Mesodermal cell (in vitro differentiated cells): ENCODE measurements around the gene RNU11.
"Not testable (repeated sequence)": the region's sequence is repeated elsewhere in the genome, so short reads cannot be mapped to it uniquely, and the experiment has no call there.

Experiments
- H3K27ac ChIP-seq: 2 replicates; pipeline ENCODE4 v1.7.0; 2013; ENCODE audit warnings: mild to moderate bottlenecking, low read depth, low read length, moderate library complexity; ENCODE audit not compliant: severe bottlenecking
- H3K36me3 ChIP-seq: 2 replicates; pipeline ENCODE4 v1.7.1; 2013; ENCODE audit warnings: mild to moderate bottlenecking, low read length, moderate library complexity; ENCODE audit not compliant: control insufficient read depth, insufficient read depth
- H3K4me1 ChIP-seq: one replicate; pipeline ENCODE4 v1.7.1; 2013; ENCODE audit warnings: mild to moderate bottlenecking, low read length; ENCODE audit not compliant: insufficient read depth, control insufficient read depth, poor library complexity, severe bottlenecking
- H3K4me3 ChIP-seq: 2 replicates; pipeline ENCODE4 v1.7.0; 2013; ENCODE audit warnings: low read length, control low read depth, mild to moderate bottlenecking; ENCODE audit not compliant: insufficient read depth, poor library complexity, severe bottlenecking; ENCODE audit errors: extremely low read depth
- H3K9me3 ChIP-seq: 2 replicates; pipeline ENCODE4 v1.7.1; 2013; ENCODE audit warnings: mild to moderate bottlenecking, low read length, moderate library complexity; ENCODE audit not compliant: control insufficient read depth
- WGBS, 2 experiments: methylation state at CpG; one replicate each; pipeline ENCODE4 v1.1.5; 2013; ENCODE audit warnings: missing lambda C conversion rate in 2 of 2; ENCODE audit not compliant: insufficient coverage in 2 of 2; 5-methylcytosine and 5-hydroxymethylcytosine counted together

Gene RNU11

DNA sequence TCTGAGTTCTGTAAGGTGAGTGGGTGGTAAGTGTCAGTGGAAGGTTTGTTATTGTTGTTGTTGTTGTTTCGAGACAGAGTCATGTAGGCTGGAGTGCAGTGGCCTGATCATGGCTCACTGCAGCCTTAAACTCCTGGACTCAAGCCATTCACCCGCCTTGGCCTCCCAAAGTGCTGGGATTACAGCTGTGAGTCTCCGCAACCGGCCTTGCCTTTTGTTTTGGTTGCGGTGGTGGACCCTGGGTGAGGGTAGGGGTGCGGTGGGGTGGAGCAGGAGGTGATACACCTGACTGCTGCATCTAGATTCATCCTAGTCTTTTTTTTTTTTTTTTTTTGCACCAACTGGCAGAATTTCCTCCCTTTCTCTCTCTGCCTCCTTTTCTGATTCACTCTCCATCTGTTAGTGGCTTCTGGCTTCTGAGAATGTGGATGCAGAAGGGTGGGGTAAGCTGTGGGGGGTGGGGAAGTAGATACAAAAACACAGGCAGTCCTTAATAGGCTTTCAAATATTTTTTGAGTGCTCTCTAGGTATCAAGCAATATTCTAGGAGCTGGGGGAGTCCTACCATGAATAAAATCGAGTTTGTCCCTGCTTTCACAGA, 15.6 kb downstream of the RNU11 start:
- H3K27ac ChIP-seq = peak overlapping the region; percentile 10

DNA sequence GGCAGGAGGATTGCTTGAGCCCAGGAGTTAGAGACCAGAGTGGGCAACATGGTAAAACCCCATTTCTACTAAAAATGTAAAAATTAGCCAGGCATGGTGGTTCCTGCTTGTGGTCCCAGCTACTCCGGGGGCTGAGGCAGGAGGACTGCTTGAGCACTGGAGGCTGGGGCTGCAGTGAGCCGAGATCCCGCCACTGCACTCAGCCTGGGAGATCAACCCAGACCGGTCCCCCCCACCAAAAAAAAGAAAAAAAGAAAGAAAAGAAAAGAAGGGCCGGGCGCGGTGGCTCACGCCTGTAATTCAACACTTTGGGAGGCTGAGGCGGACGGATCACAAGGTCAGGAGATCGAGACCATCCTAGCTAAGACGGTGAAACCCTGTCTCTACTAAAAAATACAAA, 18.4 kb downstream of the RNU11 start:
- 93% methylated on average over 11 of the region's 12 CpGs; no CpG with 5 or more reads in 1 of the 2 experiments for WGBS, 2 experiments
- H3K4me1 ChIP-seq = peaks cover 4% of the 10 kb centered on the region
- no peaks in the 10 kb centered on the region for H3K36me3 ChIP-seq
- H3K9me3 ChIP-seq = no peaks in the 10 kb centered on the region
- H3K4me3 ChIP-seq = no peak overlapping the region
- H3K27ac ChIP-seq = no peak overlapping the region

More for the DNA sequence above, 15.6 kb downstream of the RNU11 start:
- no peak overlapping the region for H3K4me3 ChIP-seq
- WGBS, 2 experiments = 81 to 87% methylated on average over 3 to 4 of the region's 7 CpGs
- H3K9me3 ChIP-seq = no peaks in the 10 kb centered on the region
- H3K4me1 ChIP-seq = peaks cover 4% of the 10 kb centered on the region
- H3K36me3 ChIP-seq = no peaks in the 10 kb centered on the region

DNA sequence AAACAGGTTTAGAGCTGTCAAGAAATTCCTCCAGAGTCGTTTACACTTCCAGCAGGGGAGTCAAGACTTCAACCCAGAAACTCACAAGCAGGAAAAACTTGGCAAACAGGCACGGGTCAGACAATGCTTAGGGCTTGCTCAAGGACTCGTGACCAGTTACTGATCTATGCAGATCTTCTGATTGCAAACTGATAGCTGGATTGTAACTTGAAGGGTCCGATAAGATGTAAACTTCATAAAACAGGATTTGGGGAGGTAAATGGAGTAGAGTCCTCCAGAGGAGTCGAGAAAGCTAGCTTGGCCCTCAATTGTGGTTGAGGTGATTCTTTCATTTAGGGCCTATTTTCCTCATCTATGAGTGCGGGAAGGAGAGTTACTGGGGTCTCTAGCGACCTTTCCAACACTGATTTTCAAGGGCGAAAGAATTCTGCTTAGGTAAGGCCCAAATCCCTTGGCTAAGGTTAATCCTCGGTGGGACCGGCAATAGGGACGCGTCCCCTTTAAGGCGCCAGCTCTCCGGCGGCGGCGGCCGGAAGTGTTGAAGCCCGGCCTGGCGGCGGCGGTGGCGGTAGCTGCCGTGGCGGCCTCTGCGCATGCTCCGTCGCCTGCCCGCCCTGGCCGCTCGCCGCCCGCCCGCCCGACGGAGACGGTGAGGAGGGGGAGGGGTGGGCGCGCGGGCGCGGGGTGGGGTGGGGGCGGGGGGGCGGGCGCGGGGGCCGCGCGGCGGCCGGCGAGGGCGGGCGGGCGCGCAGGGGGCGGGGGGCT, 20.0 kb downstream of the RNU11 start, which contains the start of gene GMEB1:
GMEB1 (plus strand) TSS at position 594 of the 765 bp plus-strand sequence. CDS start 14,829 bp downstream, outside the sequence.
- Histone ChIP-seq H3K9me3 (no peaks in the 10 kb centered on the region), H3K4me3 (peak within 1 kb of the TSS; percentile 80)
- 5 to 11% methylated on average over 8 to 17 of the region's 57 CpGs for WGBS, 2 experiments

DNA sequence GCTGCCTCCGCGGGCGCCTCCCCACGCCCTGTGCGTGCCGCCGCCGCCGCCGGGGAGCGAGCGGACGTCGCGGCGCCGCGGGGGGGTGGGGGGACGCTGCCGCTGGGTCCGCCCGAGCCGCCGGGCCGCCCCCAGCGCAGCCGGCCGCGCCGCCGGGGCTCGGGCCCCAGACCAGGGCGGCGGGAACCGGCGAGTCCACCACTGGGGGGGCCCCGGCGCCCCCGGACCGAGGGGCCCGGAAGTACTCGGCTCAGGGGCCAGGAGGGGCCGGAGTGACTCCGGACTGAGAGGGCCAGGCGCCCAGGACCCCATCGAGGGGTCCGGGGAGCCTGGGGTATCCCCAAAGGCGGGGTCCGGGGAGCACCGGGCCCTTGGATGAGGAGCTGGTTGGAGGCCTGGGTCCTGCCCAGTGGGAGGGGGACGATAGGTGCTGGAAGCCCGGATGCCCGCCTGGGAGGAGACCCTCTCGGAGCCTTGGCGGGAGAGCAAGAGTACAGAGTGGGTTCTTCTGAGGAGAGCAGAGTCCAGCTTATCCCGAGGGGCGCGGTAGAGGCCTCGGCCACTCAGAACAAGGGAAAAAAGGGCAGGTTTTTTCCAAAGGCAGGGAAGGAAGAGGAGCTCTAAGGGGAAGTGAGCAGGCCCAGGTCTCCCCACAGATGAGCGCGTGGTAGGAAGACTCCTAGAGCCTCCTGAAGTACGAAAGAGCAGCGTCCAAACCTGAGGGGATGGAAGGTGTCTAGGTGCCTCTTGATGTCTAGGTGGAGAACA, 20.7 kb downstream of the RNU11 start:
- Histone ChIP-seq H3K36me3 (peaks cover 5% of the 10 kb centered on the region), H3K4me3 (peak overlapping the region; percentile 80), H3K27ac (peak overlapping the region; percentile 94), H3K9me3 (no peaks in the 10 kb centered on the region), H3K4me1 (peaks cover 4% of the 10 kb centered on the region)
- WGBS, 2 experiments = 4 to 8% methylated on average over 17 to 38 of the region's 63 CpGs

More for the DNA sequence above, 20.0 kb downstream of the RNU11 start, which contains the start of gene GMEB1:
- peak within 1 kb of the TSS; percentile 94 for H3K27ac ChIP-seq
- peaks cover 2% of the 10 kb centered on the region for H3K36me3 ChIP-seq
- peaks cover 4% of the 10 kb centered on the region for H3K4me1 ChIP-seq

DNA sequence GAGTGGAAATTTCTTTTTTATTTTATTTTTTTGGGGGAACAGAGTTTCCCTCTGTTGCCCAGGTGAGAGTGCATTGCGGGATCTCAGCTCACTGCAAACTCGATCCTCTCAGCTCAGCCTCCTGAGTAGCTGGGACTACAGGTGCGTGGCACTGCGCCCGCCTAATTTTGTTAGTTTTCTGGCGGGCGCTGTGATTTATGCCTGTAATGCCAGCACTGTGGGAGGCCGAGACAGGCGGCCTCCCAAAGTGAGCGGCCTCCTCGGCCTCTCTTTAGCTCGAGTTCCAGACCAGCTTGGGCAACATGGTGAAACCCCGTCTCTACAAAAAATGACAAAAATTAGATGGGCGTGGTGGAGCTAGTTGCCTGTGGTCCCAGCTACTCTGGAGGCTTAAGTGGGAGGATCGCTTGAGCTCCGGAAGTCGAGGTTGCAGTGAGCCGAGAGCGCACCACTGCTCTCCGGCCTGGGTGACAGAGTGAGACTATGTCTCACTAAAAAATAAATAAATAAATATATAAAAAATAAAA, 22.9 kb downstream of the RNU11 start:
- H3K27ac ChIP-seq = no peak overlapping the region
- H3K4me1 ChIP-seq = no peaks in the 10 kb centered on the region
- no peaks in the 10 kb centered on the region for H3K9me3 ChIP-seq
- peaks cover 5% of the 10 kb centered on the region for H3K36me3 ChIP-seq
- no peak overlapping the region for H3K4me3 ChIP-seq
- 92 to 99% methylated on average over 14 of the region's 20 CpGs for WGBS, 2 experiments

DNA sequence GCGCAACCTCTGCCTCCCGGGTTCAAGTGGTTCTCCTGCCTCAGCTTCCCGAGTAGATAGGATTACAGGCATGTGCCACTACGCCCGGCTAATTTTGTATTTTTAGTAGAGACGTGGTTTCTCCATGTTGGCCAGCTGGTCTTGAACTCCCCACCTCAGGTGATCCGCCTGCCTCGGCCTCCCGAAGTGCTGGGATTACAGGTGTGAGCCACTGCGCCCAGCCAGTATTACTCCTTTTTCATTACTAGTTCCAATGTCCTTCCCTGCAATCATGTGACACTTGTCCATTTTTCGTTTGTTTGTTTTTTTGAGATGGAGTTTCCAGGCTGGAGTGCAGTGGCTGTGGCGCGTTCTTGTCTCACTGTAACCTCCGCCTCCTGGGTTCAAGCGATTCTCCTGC, 24.6 kb downstream of the RNU11 start:
- not testable (repeated sequence) for H3K4me1 ChIP-seq, H3K36me3 ChIP-seq, H3K27ac ChIP-seq, H3K9me3 ChIP-seq, H3K4me3 ChIP-seq
- 97 to 99% methylated on average over 14 to 15 of the region's 15 CpGs for WGBS, 2 experiments

DNA sequence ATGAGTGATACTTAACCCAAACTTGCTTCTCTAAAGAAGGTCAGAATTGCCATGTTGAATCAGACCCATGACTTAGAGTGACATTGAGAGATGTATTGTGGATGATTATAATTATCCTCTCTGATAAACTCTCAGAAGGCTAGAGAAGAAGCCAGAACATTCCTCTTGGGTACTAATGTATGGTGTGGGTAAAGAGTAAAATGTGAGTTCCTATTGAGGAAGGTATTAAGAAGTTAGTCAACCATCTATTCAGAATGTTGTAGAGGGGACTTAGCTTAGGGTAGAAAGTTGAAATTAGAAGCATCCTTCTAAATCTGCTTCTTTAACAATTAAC, 27.5 kb downstream of the RNU11 start:
- H3K27ac ChIP-seq = no peak overlapping the region
- H3K36me3 ChIP-seq = peaks cover 9% of the 10 kb centered on the region
- H3K4me1 ChIP-seq = no peaks in the 10 kb centered on the region
- H3K4me3 ChIP-seq = no peak overlapping the region
- H3K9me3 ChIP-seq = no peaks in the 10 kb centered on the region

DNA sequence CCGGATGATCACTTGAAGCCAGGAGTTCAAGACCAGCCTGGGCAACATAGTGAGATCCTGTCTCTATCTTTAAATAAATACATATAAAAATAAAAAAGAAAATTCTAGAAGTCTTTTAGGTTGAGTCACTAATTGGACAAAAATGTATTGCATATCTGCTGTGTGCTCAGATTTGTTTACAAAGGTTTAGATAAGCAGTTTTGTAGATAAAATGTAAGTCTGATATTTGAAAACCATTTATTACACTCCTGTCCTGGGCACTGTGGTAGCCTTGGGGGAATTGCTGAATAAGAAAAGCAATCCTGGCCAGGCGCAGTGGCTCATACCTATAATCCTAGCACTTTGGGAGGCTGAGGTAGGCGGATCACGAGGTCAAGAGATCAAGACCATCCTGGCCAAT, 31.8 kb downstream of the RNU11 start:
- H3K36me3 ChIP-seq = peaks cover 40% of the 10 kb centered on the region
- no peaks in the 10 kb centered on the region for H3K4me1 ChIP-seq
- no peak overlapping the region for H3K4me3 ChIP-seq
- H3K27ac ChIP-seq = no peak overlapping the region
- no peaks in the 10 kb centered on the region for H3K9me3 ChIP-seq
- WGBS, 2 experiments = 88 to 89% methylated on average over 3 of the region's 4 CpGs

DNA sequence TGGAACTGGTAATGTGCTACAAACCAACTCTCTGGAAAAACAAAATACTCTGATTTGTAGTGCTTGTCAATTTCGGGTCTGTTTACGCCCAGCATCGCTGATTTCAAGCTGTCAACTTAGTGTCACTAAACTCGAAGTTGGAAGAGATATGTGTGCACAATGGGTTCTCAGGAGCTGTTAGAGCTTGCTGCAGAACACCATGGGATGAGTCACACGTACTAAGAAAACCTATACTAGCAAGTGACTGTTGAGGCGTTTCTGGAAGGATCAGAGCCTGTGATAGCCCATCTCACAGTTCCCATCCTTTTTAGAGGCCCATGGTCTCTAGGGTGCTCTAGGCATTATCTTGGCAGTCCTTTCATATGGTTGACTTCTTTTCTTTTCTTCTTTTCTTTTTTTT, 34.4 kb downstream of the RNU11 start:
- H3K36me3 ChIP-seq = peaks cover 65% of the 10 kb centered on the region
- 93 to 94% methylated on average over 6 of the region's 6 CpGs for WGBS, 2 experiments
- no peaks in the 10 kb centered on the region for H3K9me3 ChIP-seq
- no peaks in the 10 kb centered on the region for H3K4me1 ChIP-seq
- no peak overlapping the region for H3K4me3 ChIP-seq
- H3K27ac ChIP-seq = no peak overlapping the region

DNA sequence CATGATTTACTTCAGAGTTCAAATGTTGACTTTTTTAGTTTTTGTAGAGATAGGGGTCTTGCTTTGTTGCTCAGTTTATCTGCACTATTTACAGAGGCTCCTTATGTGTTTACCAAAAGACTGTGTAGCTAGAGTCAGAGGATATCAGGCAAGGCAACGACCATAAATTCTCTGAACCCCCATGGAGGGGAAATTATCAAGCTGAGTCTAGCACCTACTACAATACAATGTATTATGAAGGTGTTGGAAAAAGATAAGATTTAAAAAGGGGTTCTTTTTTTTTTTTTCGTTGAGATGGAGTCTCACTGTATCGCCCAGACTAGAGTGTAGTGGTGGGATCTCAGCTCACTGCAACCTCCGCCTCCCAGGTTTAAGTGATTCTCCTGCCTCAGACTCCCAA, 36.5 kb downstream of the RNU11 start:
- no peaks in the 10 kb centered on the region for H3K4me1 ChIP-seq
- H3K4me3 ChIP-seq = no peak overlapping the region
- no peaks in the 10 kb centered on the region for H3K9me3 ChIP-seq
- peaks cover 71% of the 10 kb centered on the region for H3K36me3 ChIP-seq
- WGBS, 2 experiments = 82 to 89% methylated on average over 2 to 3 of the region's 4 CpGs
- H3K27ac ChIP-seq = no peak overlapping the region
